ENCODE measurements around the gene PRDM10. TPM values are rescaled to one million over a fixed set of nuclear protein-coding genes. Genes with fewer than 3 reads are reported as not detected.

PRDM10 gene
- total RNA-seq, 2 experiments from 2014 or later, result 12.9 to 15.2 TPM

DNA sequence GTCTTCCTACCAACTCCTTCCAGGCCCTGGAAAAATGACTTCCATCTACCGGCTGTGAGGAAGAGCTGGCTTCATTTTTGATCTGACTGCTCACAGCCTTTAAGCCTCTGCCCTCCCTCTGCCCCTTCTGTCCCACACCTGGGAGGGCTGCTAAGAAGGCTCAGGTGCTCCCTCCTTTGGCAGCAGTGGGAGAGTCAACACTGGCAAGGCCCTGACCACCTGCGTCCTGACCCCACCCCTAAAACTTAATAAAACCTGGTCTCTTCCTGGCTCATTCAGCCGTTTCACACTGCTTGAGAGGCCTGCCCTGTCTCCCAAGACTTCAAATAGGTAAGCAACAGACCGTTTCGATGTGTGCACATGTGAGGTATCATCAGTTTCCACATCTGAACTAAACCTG, 55.2 kb downstream of the PRDM10 start:
- no peaks in the 10 kb centered on the region for H3K27me3 Mint-ChIP-seq
- no peaks in the 10 kb centered on the region for H3K9me3 Mint-ChIP-seq

DNA sequence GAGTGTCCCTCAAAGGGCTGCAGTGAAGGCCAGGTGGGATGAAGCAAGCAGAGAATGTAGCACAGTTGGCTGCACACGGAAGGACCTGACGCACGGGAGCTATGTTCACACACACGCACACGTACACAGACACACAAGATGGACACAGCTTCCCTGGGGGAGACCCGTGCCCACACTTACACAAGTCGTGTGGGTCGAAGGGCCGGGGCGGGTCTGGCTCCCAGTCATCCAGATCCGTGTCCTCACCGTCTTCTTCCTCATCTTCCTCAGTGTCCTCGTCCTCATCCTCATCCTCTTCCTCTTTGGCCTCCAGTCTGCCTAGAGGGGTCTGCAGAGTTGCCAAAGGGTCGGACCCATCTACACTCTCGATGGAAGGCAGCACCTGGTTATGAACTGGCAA, 55.7 kb downstream of the PRDM10 start:
- POLR2A ChIA-PET, result no interaction called here
- H3K4me1 Mint-ChIP-seq, result peaks cover 4% of the 10 kb centered on the region
- H3K4me3 Mint-ChIP-seq, result no peak overlapping the region

More for the DNA sequence above, 55.2 kb downstream of the PRDM10 start:
- no peak for DNase-seq
- peaks cover 4% of the 10 kb centered on the region for H3K4me1 Mint-ChIP-seq
- H3K27ac Mint-ChIP-seq, result no peak overlapping the region
- ChIA-PET POLR2A (no interaction called here), CTCF (no interaction called here)
- H3K4me3 Mint-ChIP-seq, result no peak overlapping the region
- H3K36me3 Mint-ChIP-seq (ENCODE audit: low read depth), result peaks cover 6% of the 10 kb centered on the region

GRCh38 chr11:129946256-129946655, 56.4 kb downstream of the PRDM10 start:
- Mint-ChIP-seq H3K9me3 (no peaks in the 10 kb centered on the region), H3K27me3 (no peaks in the 10 kb centered on the region), H3K4me1 (peaks cover 2% of the 10 kb centered on the region), H3K27ac (no peak overlapping the region), H3K36me3 (ENCODE audit: low read depth) (peaks cover 5% of the 10 kb centered on the region), H3K4me3 (no peak overlapping the region)
- ChIA-PET CTCF (interaction anchor here (1.2 kb wide), 1 partner anchor 9 kb away, joined by 3 read pairs; no protein-coding TSS in a partner anchor), POLR2A (no interaction called here)
- no peak for DNase-seq

More for the DNA sequence above, 55.7 kb downstream of the PRDM10 start:
- Mint-ChIP-seq H3K27me3 (no peaks in the 10 kb centered on the region), H3K9me3 (no peaks in the 10 kb centered on the region), H3K27ac (no peak overlapping the region), H3K36me3 (ENCODE audit: low read depth) (peaks cover 7% of the 10 kb centered on the region)
- DNase-seq, result no peak
- CTCF ChIA-PET, result no interaction called here

GRCh38 chr11:129945373-129945772, 57.3 kb downstream of the PRDM10 start:
- Mint-ChIP-seq H3K27me3 (no peaks in the 10 kb centered on the region), H3K4me1 (peaks cover 2% of the 10 kb centered on the region), H3K27ac (no peak overlapping the region), H3K4me3 (no peak overlapping the region), H3K9me3 (no peaks in the 10 kb centered on the region), H3K36me3 (ENCODE audit: low read depth) (peaks cover 5% of the 10 kb centered on the region)
- ChIA-PET CTCF (interaction anchor here (1.2 kb wide), 1 partner anchor 10 kb away, joined by 3 read pairs; no protein-coding TSS in a partner anchor), POLR2A (no interaction called here)
- DNase-seq, result no peak

- Mint-ChIP-seq H3K9me3 (no peaks in the 10 kb centered on the region), H3K27me3 (no peaks in the 10 kb centered on the region), H3K36me3 (ENCODE audit: low read depth) (peaks cover 5% of the 10 kb centered on the region), H3K4me3 (no peak overlapping the region), H3K27ac (no peak overlapping the region), H3K4me1 (peaks cover 2% of the 10 kb centered on the region)
- POLR2A ChIA-PET, result no interaction called here
- CTCF ChIA-PET, result no interaction called here
- DNase-seq, result no peak
Observed at GRCh38 chr11:129944696-129945095, 57.9 kb downstream of the PRDM10 start.

DNA sequence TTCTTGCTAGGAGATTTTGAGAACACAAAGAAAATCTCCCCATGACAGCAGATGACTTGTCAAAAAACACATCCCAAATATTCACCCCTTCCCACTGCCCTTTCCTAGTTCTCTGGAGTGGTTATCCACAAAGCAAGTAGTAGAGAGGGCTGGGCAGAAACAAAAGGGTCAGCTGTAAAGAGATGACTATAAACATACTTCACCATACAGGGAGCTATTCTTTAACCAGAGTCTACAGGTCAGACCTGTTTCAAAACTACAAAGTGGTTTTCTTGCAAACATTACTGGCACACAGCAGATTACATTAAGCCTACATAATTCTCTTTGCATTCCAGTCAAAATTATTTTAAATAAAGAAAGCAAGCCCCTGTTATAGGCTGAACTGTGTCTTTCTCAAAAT, 59.6 kb downstream of the PRDM10 start:
- Mint-ChIP-seq H3K36me3 (ENCODE audit: low read depth) (peaks cover 5% of the 10 kb centered on the region), H3K27me3 (no peaks in the 10 kb centered on the region), H3K9me3 (no peaks in the 10 kb centered on the region), H3K27ac (no peak overlapping the region), H3K4me1 (peaks cover 2% of the 10 kb centered on the region), H3K4me3 (no peak overlapping the region)
- no peak for DNase-seq
- POLR2A ChIA-PET, result no interaction called here
- CTCF ChIA-PET, result interaction anchor here (1.0 kb wide), 1 partner anchor 189 kb away, joined by 3 read pairs; no protein-coding TSS in a partner anchor

DNA sequence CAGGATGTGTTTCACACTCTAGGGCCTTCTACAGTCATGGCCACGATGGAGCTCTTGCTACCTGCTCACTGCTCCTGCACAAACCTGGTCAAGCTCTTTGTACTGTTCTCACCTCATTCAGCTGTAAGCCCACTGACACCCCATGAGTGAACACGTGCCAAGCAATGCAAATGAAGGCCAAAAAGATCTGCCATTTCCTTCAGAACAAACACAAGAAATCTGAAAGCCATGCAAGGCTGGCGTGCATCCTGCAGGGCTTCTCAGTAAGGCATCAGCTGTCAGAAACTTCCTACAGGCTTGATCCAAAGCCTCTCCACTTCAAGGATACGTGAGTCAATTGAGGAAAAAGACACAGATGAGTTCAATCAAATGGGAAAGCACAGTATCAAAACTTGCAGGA, 63.1 kb downstream of the PRDM10 start:
- H3K36me3 Mint-ChIP-seq (ENCODE audit: low read depth), result peaks cover 4% of the 10 kb centered on the region
- no peak overlapping the region for H3K27ac Mint-ChIP-seq
- CTCF ChIA-PET, result interaction anchor here (0.8 kb wide), 1 partner anchor 18 kb away, joined by 3 read pairs; no protein-coding TSS in a partner anchor
- H3K27me3 Mint-ChIP-seq, result no peaks in the 10 kb centered on the region
- POLR2A ChIA-PET, result no interaction called here
- H3K4me3 Mint-ChIP-seq, result no peak overlapping the region
- H3K9me3 Mint-ChIP-seq, result no peaks in the 10 kb centered on the region
- H3K4me1 Mint-ChIP-seq, result no peaks in the 10 kb centered on the region
- no peak for DNase-seq

DNA sequence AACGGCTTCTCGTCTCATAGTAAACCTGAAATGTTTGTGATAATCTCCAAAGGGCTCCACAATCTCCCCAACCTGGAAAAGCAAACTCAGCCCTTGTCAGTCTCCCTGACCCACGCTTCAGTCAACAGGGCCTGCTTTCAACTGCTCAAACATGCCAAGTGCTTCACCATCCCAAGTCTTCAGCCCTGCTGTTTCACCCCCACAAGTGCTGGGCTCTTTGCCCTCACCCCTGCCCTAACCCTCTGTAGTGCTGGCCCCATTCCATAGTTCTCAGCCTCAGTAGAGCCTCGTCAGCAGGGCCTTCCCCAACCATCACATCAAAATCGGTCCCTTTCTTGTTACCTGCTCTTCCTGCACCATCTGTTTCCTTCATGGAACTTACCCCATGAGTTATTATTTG, 63.9 kb downstream of the PRDM10 start:
- Mint-ChIP-seq H3K4me3 (no peak overlapping the region), H3K4me1 (no peaks in the 10 kb centered on the region), H3K9me3 (no peaks in the 10 kb centered on the region), H3K27me3 (no peaks in the 10 kb centered on the region), H3K27ac (no peak overlapping the region), H3K36me3 (ENCODE audit: low read depth) (peaks cover 4% of the 10 kb centered on the region)
- no peak for DNase-seq
- CTCF ChIA-PET, result no interaction called here
- POLR2A ChIA-PET, result no interaction called here

- no peak overlapping the region for H3K4me3 Mint-ChIP-seq
- H3K9me3 Mint-ChIP-seq, result no peaks in the 10 kb centered on the region
- H3K36me3 Mint-ChIP-seq (ENCODE audit: low read depth), result peaks cover 4% of the 10 kb centered on the region
- POLR2A ChIA-PET, result no interaction called here
- H3K27ac Mint-ChIP-seq, result no peak overlapping the region
- no peaks in the 10 kb centered on the region for H3K4me1 Mint-ChIP-seq
- no peak for DNase-seq
- CTCF ChIA-PET, result interaction anchor here (0.8 kb wide), 1 partner anchor 10 kb away, joined by 3 read pairs; no protein-coding TSS in a partner anchor
- H3K27me3 Mint-ChIP-seq, result no peaks in the 10 kb centered on the region
Observed at GRCh38 chr11:129937592-129938238, 64.9 kb downstream of the PRDM10 start.

DNA sequence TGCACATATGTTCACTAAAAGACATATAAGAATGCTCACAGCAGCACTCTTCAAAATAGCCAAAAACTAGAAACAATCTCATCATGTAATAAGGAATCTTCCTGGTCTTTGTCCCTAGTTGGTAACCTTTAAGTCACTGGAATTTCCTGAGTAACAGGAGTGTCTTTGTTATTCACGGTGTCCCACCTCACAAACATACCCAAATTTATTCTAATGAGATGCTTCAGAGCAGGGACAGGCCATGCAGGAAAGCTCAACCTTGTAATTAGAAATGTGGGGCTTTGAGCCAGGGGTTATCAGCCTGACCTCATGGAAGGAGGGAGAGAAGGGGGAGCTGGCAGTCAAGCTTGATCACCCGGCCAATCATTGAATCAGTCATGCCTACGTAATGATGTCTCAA, 66.9 kb downstream of the PRDM10 start:
- Mint-ChIP-seq H3K27me3 (no peaks in the 10 kb centered on the region), H3K4me3 (no peak overlapping the region), H3K9me3 (no peaks in the 10 kb centered on the region), H3K4me1 (no peaks in the 10 kb centered on the region), H3K27ac (no peak overlapping the region), H3K36me3 (ENCODE audit: low read depth) (peaks cover 3% of the 10 kb centered on the region)
- CTCF ChIA-PET, result interaction anchor here (0.6 to 1.2 kb wide), 2 partner anchors 147 to 196 kb away, joined by 3 to 5 read pairs; no protein-coding TSS in a partner anchor
- POLR2A ChIA-PET, result no interaction called here
- DNase-seq, result no peak

- CTCF ChIA-PET, result interaction anchor here (1.2 kb wide), 1 partner anchor 30 kb away, joined by 3 read pairs; no protein-coding TSS in a partner anchor
- Mint-ChIP-seq H3K4me3 (no peak overlapping the region), H3K27ac (no peak overlapping the region), H3K4me1 (no peaks in the 10 kb centered on the region), H3K9me3 (no peaks in the 10 kb centered on the region), H3K27me3 (no peaks in the 10 kb centered on the region), H3K36me3 (ENCODE audit: low read depth) (peaks cover 3% of the 10 kb centered on the region)
- DNase-seq, result no peak
- POLR2A ChIA-PET, result no interaction called here
Observed at GRCh38 chr11:129933891-129934290, 68.7 kb downstream of the PRDM10 start.

- POLR2A ChIA-PET, result no interaction called here
- Mint-ChIP-seq H3K9me3 (no peaks in the 10 kb centered on the region), H3K27ac (no peak overlapping the region), H3K36me3 (ENCODE audit: low read depth) (peaks cover 3% of the 10 kb centered on the region), H3K4me1 (no peaks in the 10 kb centered on the region), H3K27me3 (no peaks in the 10 kb centered on the region), H3K4me3 (no peak overlapping the region)
- CTCF ChIA-PET, result interaction anchor here (1.2 kb wide), 1 partner anchor 30 kb away, joined by 3 read pairs; no protein-coding TSS in a partner anchor
- DNase-seq, result no peak
Observed at GRCh38 chr11:129933262-129933661, 69.4 kb downstream of the PRDM10 start.

- DNase-seq, result no peak
- Mint-ChIP-seq H3K27me3 (no peaks in the 10 kb centered on the region), H3K36me3 (ENCODE audit: low read depth) (peaks cover 3% of the 10 kb centered on the region), H3K4me1 (no peaks in the 10 kb centered on the region), H3K4me3 (no peak overlapping the region), H3K9me3 (no peaks in the 10 kb centered on the region), H3K27ac (no peak overlapping the region)
- POLR2A ChIA-PET, result no interaction called here
- CTCF ChIA-PET, result interaction anchor here (0.6 kb wide), 1 partner anchor 33 kb away, joined by 3 read pairs; no protein-coding TSS in a partner anchor
Observed at GRCh38 chr11:129932381-129933067, 70.1 kb downstream of the PRDM10 start.

Measured in activated CD4-positive, alpha-beta T cell treated with anti-CD3 and anti-CD28 coated beads, Interleukin-2, amount 10 ng/mL, durations not matched to agents 7 days and 5 days (primary cell).